ENCODE results near the gene RHOT2.

The RHOT2 gene

GRCh38 chr16:628321-629061 is 39.4 kb upstream of the RHOT2 start:
- no peaks in the 10 kb centered on the region for H3K27me3 Mint-ChIP-seq
- ATAC-seq (replicated peaks; ENCODE audit: extremely low read depth, poor library complexity, severe bottlenecking) (no peak), DNase-seq (ENCODE audit: low spot score in 2 of 2) (no peak)
- H3K27ac Mint-ChIP-seq (ENCODE audit: low read depth) = no peak overlapping the region
- H3K4me3 Mint-ChIP-seq = no peak overlapping the region
- no peaks in the 10 kb centered on the region for H3K4me1 Mint-ChIP-seq
- H3K9me3 Mint-ChIP-seq = no peaks in the 10 kb centered on the region
- H3K36me3 Mint-ChIP-seq (ENCODE audit: insufficient read depth) = peaks cover 9% of the 10 kb centered on the region

GRCh38 chr16:629185-629832 is 38.6 kb upstream of the RHOT2 start:
- H3K4me3 Mint-ChIP-seq = no peak overlapping the region
- H3K27ac Mint-ChIP-seq (ENCODE audit: low read depth) = no peak overlapping the region
- peaks cover 13% of the 10 kb centered on the region for H3K36me3 Mint-ChIP-seq (ENCODE audit: insufficient read depth)
- no peak for ATAC-seq (replicated peaks; ENCODE audit: extremely low read depth, poor library complexity, severe bottlenecking)
- H3K9me3 Mint-ChIP-seq = no peaks in the 10 kb centered on the region
- no peaks in the 10 kb centered on the region for H3K27me3 Mint-ChIP-seq
- no peaks in the 10 kb centered on the region for H3K4me1 Mint-ChIP-seq
- no peak for DNase-seq (ENCODE audit: low spot score in 2 of 2)

- Mint-ChIP-seq H3K27ac (ENCODE audit: low read depth) (no peak overlapping the region), H3K4me1 (no peaks in the 10 kb centered on the region), H3K4me3 (no peak overlapping the region), H3K27me3 (no peaks in the 10 kb centered on the region), H3K9me3 (no peaks in the 10 kb centered on the region), H3K36me3 (ENCODE audit: insufficient read depth) (peaks cover 13% of the 10 kb centered on the region)
- no peak for ATAC-seq (replicated peaks; ENCODE audit: extremely low read depth, poor library complexity, severe bottlenecking)
- DNase-seq (ENCODE audit: low spot score in 2 of 2) = no peak
Measured at GRCh38 chr16:629833-630248, 38.1 kb upstream of the RHOT2 start.

- no peak for DNase-seq (ENCODE audit: low spot score in 2 of 2)
- ATAC-seq (replicated peaks; ENCODE audit: extremely low read depth, poor library complexity, severe bottlenecking) = no peak
- no peak overlapping the region for H3K27ac Mint-ChIP-seq (ENCODE audit: low read depth)
- H3K27me3 Mint-ChIP-seq = no peaks in the 10 kb centered on the region
- peaks cover 13% of the 10 kb centered on the region for H3K36me3 Mint-ChIP-seq (ENCODE audit: insufficient read depth)
- H3K4me1 Mint-ChIP-seq = no peaks in the 10 kb centered on the region
- no peak overlapping the region for H3K4me3 Mint-ChIP-seq
- no peaks in the 10 kb centered on the region for H3K9me3 Mint-ChIP-seq
Measured at GRCh38 chr16:630249-630814, 37.6 kb upstream of the RHOT2 start.

GRCh38 chr16:630815-631405 is 37.0 kb upstream of the RHOT2 start, which contains the start of gene WFIKKN1:
WFIKKN1 (plus strand) TSS chr16:630985; CDS start chr16:631254, 269 bp downstream.
- no peak within 1 kb of the TSS for H3K27ac Mint-ChIP-seq (ENCODE audit: low read depth)
- H3K4me3 Mint-ChIP-seq = no peak within 1 kb of the TSS
- H3K27me3 Mint-ChIP-seq = no peaks in the 10 kb centered on the region
- H3K9me3 Mint-ChIP-seq = no peaks in the 10 kb centered on the region
- peaks cover 13% of the 10 kb centered on the region for H3K36me3 Mint-ChIP-seq (ENCODE audit: insufficient read depth)
- DNase-seq (ENCODE audit: low spot score in 2 of 2) (no peak), ATAC-seq (replicated peaks; ENCODE audit: extremely low read depth, poor library complexity, severe bottlenecking) (no peak)
- H3K4me1 Mint-ChIP-seq = no peaks in the 10 kb centered on the region

GRCh38 chr16:631808-632358 is 36.0 kb upstream of the RHOT2 start:
- DNase-seq (ENCODE audit: low spot score in 2 of 2) (no peak), ATAC-seq (replicated peaks; ENCODE audit: extremely low read depth, poor library complexity, severe bottlenecking) (no peak)
- H3K27me3 Mint-ChIP-seq = no peaks in the 10 kb centered on the region
- H3K4me3 Mint-ChIP-seq = no peak overlapping the region
- peaks cover 7% of the 10 kb centered on the region for H3K4me1 Mint-ChIP-seq
- H3K9me3 Mint-ChIP-seq = no peaks in the 10 kb centered on the region
- H3K36me3 Mint-ChIP-seq (ENCODE audit: insufficient read depth) = peaks cover 19% of the 10 kb centered on the region
- H3K27ac Mint-ChIP-seq (ENCODE audit: low read depth) = no peak overlapping the region

GRCh38 chr16:632486-633335 is 35.2 kb upstream of the RHOT2 start:
- peaks cover 25% of the 10 kb centered on the region for H3K36me3 Mint-ChIP-seq (ENCODE audit: insufficient read depth)
- H3K4me1 Mint-ChIP-seq = peaks cover 8% of the 10 kb centered on the region
- no peak for DNase-seq (ENCODE audit: low spot score in 2 of 2)
- no peaks in the 10 kb centered on the region for H3K9me3 Mint-ChIP-seq
- ATAC-seq (replicated peaks; ENCODE audit: extremely low read depth, poor library complexity, severe bottlenecking) = no peak
- no peaks in the 10 kb centered on the region for H3K27me3 Mint-ChIP-seq
- H3K27ac Mint-ChIP-seq (ENCODE audit: low read depth) = no peak overlapping the region
- H3K4me3 Mint-ChIP-seq = no peak overlapping the region

GRCh38 chr16:633336-634050 is 34.4 kb upstream of the RHOT2 start:
- no peak overlapping the region for H3K27ac Mint-ChIP-seq (ENCODE audit: low read depth)
- no peak overlapping the region for H3K4me3 Mint-ChIP-seq
- H3K36me3 Mint-ChIP-seq (ENCODE audit: insufficient read depth) = peaks cover 24% of the 10 kb centered on the region
- no peaks in the 10 kb centered on the region for H3K9me3 Mint-ChIP-seq
- no peak for DNase-seq (ENCODE audit: low spot score in 2 of 2)
- peaks cover 8% of the 10 kb centered on the region for H3K4me1 Mint-ChIP-seq
- no peaks in the 10 kb centered on the region for H3K27me3 Mint-ChIP-seq
- no peak for ATAC-seq (replicated peaks; ENCODE audit: extremely low read depth, poor library complexity, severe bottlenecking)

- DNase-seq (ENCODE audit: low spot score in 2 of 2) (no peak), ATAC-seq (replicated peaks; ENCODE audit: extremely low read depth, poor library complexity, severe bottlenecking) (no peak)
- H3K27me3 Mint-ChIP-seq = no peaks in the 10 kb centered on the region
- peaks cover 8% of the 10 kb centered on the region for H3K4me1 Mint-ChIP-seq
- H3K36me3 Mint-ChIP-seq (ENCODE audit: insufficient read depth) = peaks cover 20% of the 10 kb centered on the region
- H3K27ac Mint-ChIP-seq (ENCODE audit: low read depth) = no peak overlapping the region
- no peaks in the 10 kb centered on the region for H3K9me3 Mint-ChIP-seq
- H3K4me3 Mint-ChIP-seq = peak overlapping the region; percentile 98
Measured at GRCh38 chr16:634051-634670, 33.8 kb upstream of the RHOT2 start.

GRCh38 chr16:634996-635395 is 32.9 kb upstream of the RHOT2 start:
- ATAC-seq (replicated peaks; ENCODE audit: extremely low read depth, poor library complexity, severe bottlenecking) (no peak), DNase-seq (ENCODE audit: low spot score in 2 of 2) (no peak)
- H3K4me1 Mint-ChIP-seq = peaks cover 8% of the 10 kb centered on the region
- H3K4me3 Mint-ChIP-seq = peak overlapping the region; percentile 98
- H3K27me3 Mint-ChIP-seq = no peaks in the 10 kb centered on the region
- H3K36me3 Mint-ChIP-seq (ENCODE audit: insufficient read depth) = peaks cover 20% of the 10 kb centered on the region
- no peaks in the 10 kb centered on the region for H3K9me3 Mint-ChIP-seq
- no peak overlapping the region for H3K27ac Mint-ChIP-seq (ENCODE audit: low read depth)

GRCh38 chr16:635573-636205 is 32.2 kb upstream of the RHOT2 start:
- Mint-ChIP-seq H3K4me1 (peaks cover 8% of the 10 kb centered on the region), H3K36me3 (ENCODE audit: insufficient read depth) (peaks cover 19% of the 10 kb centered on the region), H3K4me3 (peak overlapping the region; percentile 98), H3K9me3 (no peaks in the 10 kb centered on the region), H3K27ac (ENCODE audit: low read depth) (peak overlapping the region; percentile 100), H3K27me3 (no peaks in the 10 kb centered on the region)
- ATAC-seq (replicated peaks; ENCODE audit: extremely low read depth, poor library complexity, severe bottlenecking) = no peak
- no peak for DNase-seq (ENCODE audit: low spot score in 2 of 2)
